Upper lobe of left lung (tissue), 6 donors: ENCODE data around the gene CTSE. TPM values are rescaled to one million over a fixed set of nuclear protein-coding genes. Genes with fewer than 3 reads are reported as not detected.
"Not testable (repeated sequence)": the region's sequence is repeated elsewhere in the genome, so short reads cannot be mapped to it uniquely, and the experiment has no call there.

Experiments used
- ATAC-seq, 2 donors: fragments of 200-7000 bp; cut with Tn5 transposase; one replicate each; pipeline ENCODE4 v1.9.1; 2022; ENCODE audit warnings: mild to moderate bottlenecking in 2 of 2, moderate library complexity in 2 of 2; ENCODE audit not compliant: low FRiP score in 2 of 2
- DNase-seq, 2 donors: peaks; one replicate each; pipeline ENCODE4 v3.0.0-alpha.2; 2019 to 2020
- H3K27ac ChIP-seq, 4 donors: fragments of 200-600 bp; sonication (generic); one replicate each; pipeline ENCODE4 v1.5.1; 2016 to 2019
- H3K27me3 ChIP-seq, 4 donors: fragments of 200-600 bp; sonication (generic); one replicate each; pipeline ENCODE4 v1.5.1; 2017 to 2019
- H3K36me3 ChIP-seq, 4 donors: fragments of 200-600 bp; sonication (generic); one replicate each; pipeline ENCODE4 v1.5.1; 2016 to 2019
- H3K4me1 ChIP-seq, 4 donors: fragments of 200-600 bp; sonication (generic); one replicate each; pipeline ENCODE4 v1.5.1; 2018 to 2019
- H3K4me3 ChIP-seq, 4 donors: fragments of 200-600 bp; sonication (generic); one replicate each; pipeline ENCODE4 v1.5.1; 2017 to 2019; ENCODE audit warnings: mild to moderate bottlenecking in 2 of 4, moderate library complexity in 1 of 4
- H3K9me3 ChIP-seq, 4 donors: fragments of 200-600 bp; sonication (generic); one replicate each; pipeline ENCODE4 v1.5.1; 2018 to 2019
- CTCF ChIP-seq, 6 experiments: fragments of 450-650 bp in 4 of 6; fragments of 200-600 bp in 2 of 6; sonication (generic) in 2 of 6; IDR thresholded peaks; one replicate each; pipeline ENCODE4 v1.5.1; 2016 to 2019; ENCODE audit warnings: antibody characterized with exemption in 6 of 6
- EP300 ChIP-seq, 4 donors: sonication (generic); formaldehyde crosslinking; IDR thresholded peaks; one replicate each; pipeline ENCODE4 v1.5.1; 2017; ENCODE audit warnings: antibody characterized with exemption in 4 of 4, control low read depth in 2 of 4
- POLR2A ChIP-seq, 4 donors: fragments of 450-650 bp; IDR thresholded peaks; one replicate each; pipeline ENCODE4 v1.5.1; 2016 to 2017; ENCODE audit warnings: antibody characterized with exemption in 4 of 4, mild to moderate bottlenecking in 2 of 4
- POLR2AphosphoS5 ChIP-seq, 2 donors: sonication (generic); formaldehyde crosslinking; IDR thresholded peaks; one replicate each; pipeline ENCODE4 v1.5.1; 2017; ENCODE audit warnings: antibody characterized with exemption in 2 of 2
- WGBS, 2 donors: methylation state at CpG; one replicate each; pipeline ENCODE4 v1.1.5; 2017 to 2018; 5-methylcytosine and 5-hydroxymethylcytosine counted together
- total RNA-seq, 6 donors: library from RNA; depleted of rRNA in 4 of 6; stranded (reverse); fragments of >200 nt in 4 of 6; gene quantifications; one replicate each; pipeline versions ENCODE4 v1.1.0 to v1.2.1, GENCODE V29; 2016 to 2021
- donor health status: DM: no; HTN: no; CAD: no; lungs with moderate emphysema.
- donor health status: DM: no; HTN: yes; CAD: no; lungs with severe emphysema.

CTSE gene
- total RNA-seq, 6 donors from 2014 or later, result 34.6 to 132 (median 106) TPM

GRCh38 chr1:206066479-206067171, 42.9 kb upstream of the CTSE start:
- ATAC-seq, result peak in 1 of 2 donors; percentile 48
- no peak for TF ChIP-seq CTCF (IDR thresholded peaks at IDR 0.05)
- TF ChIP-seq POLR2A (IDR thresholded peaks at IDR 0.05), result no peak
- TF ChIP-seq EP300 (IDR thresholded peaks at IDR 0.05), result no peak
- no peak for TF ChIP-seq POLR2AphosphoS5 (IDR thresholded peaks at IDR 0.05)
- Histone ChIP-seq H3K27ac (no peak overlapping the region), H3K36me3 (no peaks in the 10 kb centered on the region), H3K27me3 (no peaks in the 10 kb centered on the region), H3K4me3 (no peak overlapping the region), H3K9me3 (no peaks in the 10 kb centered on the region), H3K4me1 (peaks cover 0 to 18% (median 8%) of the 10 kb centered on the region in 4 donors)
- WGBS, 2 donors, result 64 to 74% methylated on average over 5 of the region's 6 CpGs
- peak in 1 of 2 donors; percentile 36 for DNase-seq

DNA sequence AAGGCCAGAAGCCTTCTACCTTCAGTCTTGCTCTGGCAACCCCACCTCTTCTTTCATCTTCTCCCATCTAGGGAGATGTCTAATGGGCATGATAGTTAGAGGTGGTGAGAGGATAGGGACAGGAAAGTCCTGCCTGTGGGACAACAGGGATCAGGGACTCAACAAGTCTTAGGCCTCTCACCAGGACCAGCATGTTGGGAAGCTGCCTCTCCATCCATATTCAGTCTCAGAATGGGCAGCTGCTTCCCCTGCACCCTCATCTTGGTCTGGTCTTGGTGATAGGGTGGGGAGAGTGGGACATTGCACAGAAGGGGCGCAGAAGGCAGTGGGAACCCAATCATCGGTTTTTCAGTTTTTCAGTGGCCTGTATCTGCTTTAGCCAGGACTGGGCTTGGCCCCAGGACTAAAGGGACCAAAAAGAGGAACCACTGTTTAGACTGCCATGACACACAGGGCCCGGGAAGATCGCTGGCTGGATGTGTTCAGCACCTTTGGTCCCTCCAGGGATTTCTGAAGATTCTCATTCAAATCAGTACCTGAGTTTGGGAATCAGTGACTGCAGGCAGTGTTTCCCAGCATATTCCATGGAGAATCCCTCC, 42.0 kb upstream of the CTSE start:
- Histone ChIP-seq H3K36me3 (no peaks in the 10 kb centered on the region), H3K4me3 (no peak overlapping the region), H3K27me3 (no peaks in the 10 kb centered on the region), H3K9me3 (no peaks in the 10 kb centered on the region), H3K27ac (no peak overlapping the region), H3K4me1 (peaks cover 0 to 18% (median 8%) of the 10 kb centered on the region in 4 donors)
- 81 to 86% methylated on average over 4 of the region's 4 CpGs for WGBS, 2 donors
- TF ChIP-seq POLR2A (IDR thresholded peaks at IDR 0.05), result no peak
- no peak for TF ChIP-seq CTCF (IDR thresholded peaks at IDR 0.05)
- TF ChIP-seq EP300 (IDR thresholded peaks at IDR 0.05), result no peak
- TF ChIP-seq POLR2AphosphoS5 (IDR thresholded peaks at IDR 0.05), result no peak
- DNase-seq (no peak), ATAC-seq (peak in 1 of 2 donors; percentile 36)

GRCh38 chr1:206064501-206064900, 40.8 kb upstream of the CTSE start:
- not testable (repeated sequence) for H3K27me3 ChIP-seq, ATAC-seq, H3K36me3 ChIP-seq, H3K9me3 ChIP-seq, H3K4me3 ChIP-seq, H3K27ac ChIP-seq
- WGBS, 2 donors, result 90 to 98% methylated on average over 7 to 9 of the region's 25 CpGs
- peak in 1 of 2 donors; percentile 50 for DNase-seq
- peaks cover 0 to 18% (median 8%) of the 10 kb centered on the region in 4 donors for H3K4me1 ChIP-seq

DNA sequence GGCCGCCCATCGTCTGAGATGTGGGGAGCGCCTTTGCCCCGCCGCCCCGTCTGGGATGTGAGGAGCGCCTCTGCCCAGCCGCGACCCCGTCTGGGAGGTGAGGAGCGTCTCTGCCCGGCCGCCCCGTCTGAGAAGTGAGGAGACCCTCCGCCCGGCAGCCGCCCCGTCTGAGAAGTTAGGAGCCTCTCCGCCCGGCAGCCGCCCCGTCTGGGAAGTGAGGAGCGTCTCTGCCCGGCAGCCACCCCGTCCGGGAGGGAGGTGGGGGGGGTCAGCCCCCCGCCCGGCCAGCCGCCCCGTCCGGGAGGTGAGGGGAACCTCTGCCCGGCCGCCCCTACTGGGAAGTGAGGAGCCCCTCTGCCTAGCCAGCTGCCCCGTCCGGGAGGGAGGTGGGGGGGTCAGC, 40.3 kb upstream of the CTSE start:
- H3K4me3 ChIP-seq, H3K27me3 ChIP-seq, ATAC-seq, H3K27ac ChIP-seq, H3K9me3 ChIP-seq, H3K36me3 ChIP-seq: not testable (repeated sequence)
- peaks cover 0 to 18% (median 8%) of the 10 kb centered on the region in 4 donors for H3K4me1 ChIP-seq
- 93% methylated on average over 16 of the region's 35 CpGs; no CpG with 5 or more reads in 1 of the 2 donors for WGBS, 2 donors
- DNase-seq, result peak in 1 of 2 donors; percentile 74

DNA sequence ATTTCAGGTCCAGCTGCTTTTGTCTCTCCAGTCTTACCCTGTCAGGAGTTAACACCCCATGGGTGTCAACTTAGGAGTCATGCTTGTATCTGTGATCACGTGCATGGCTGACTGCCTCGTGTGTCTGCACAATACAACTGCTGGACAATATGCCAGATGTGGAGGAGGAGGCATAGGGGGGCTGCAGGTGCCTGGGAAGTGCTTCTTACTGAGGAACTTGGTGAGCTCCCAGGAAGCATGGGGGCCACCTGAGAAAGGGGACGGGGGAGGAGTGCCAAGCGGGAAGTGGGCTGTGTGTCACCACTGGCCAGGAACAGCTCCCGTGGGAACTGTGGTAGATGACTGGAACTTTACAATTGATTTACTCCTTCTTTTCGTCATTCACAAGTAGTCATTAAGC, 38.8 kb upstream of the CTSE start:
- Histone ChIP-seq H3K4me1 (peaks cover 0 to 9% (median 5%) of the 10 kb centered on the region in 4 donors), H3K27ac (no peak overlapping the region), H3K36me3 (no peaks in the 10 kb centered on the region), H3K27me3 (no peaks in the 10 kb centered on the region), H3K4me3 (no peak overlapping the region), H3K9me3 (no peaks in the 10 kb centered on the region)
- 85% methylated on average over 6 of the region's 6 CpGs for WGBS, 2 donors
- no peak for DNase-seq
- ATAC-seq, result no peak
- TF ChIP-seq EP300 (IDR thresholded peaks at IDR 0.05) (no peak), POLR2AphosphoS5 (IDR thresholded peaks at IDR 0.05) (no peak), CTCF (IDR thresholded peaks at IDR 0.05) (no peak), POLR2A (IDR thresholded peaks at IDR 0.05) (no peak)

- Histone ChIP-seq H3K27ac (no peak overlapping the region), H3K4me3 (no peak overlapping the region), H3K9me3 (no peaks in the 10 kb centered on the region), H3K4me1 (no peaks in the 10 kb centered on the region), H3K36me3 (no peaks in the 10 kb centered on the region), H3K27me3 (no peaks in the 10 kb centered on the region)
- DNase-seq, result no peak
- WGBS, 2 donors, result 95 to 97% methylated on average over 3 of the region's 3 CpGs
- no peak for TF ChIP-seq POLR2AphosphoS5 (IDR thresholded peaks at IDR 0.05)
- TF ChIP-seq POLR2A (IDR thresholded peaks at IDR 0.05), result no peak
- no peak for TF ChIP-seq EP300 (IDR thresholded peaks at IDR 0.05)
- no peak for TF ChIP-seq CTCF (IDR thresholded peaks at IDR 0.05)
- ATAC-seq, result no peak
Observed at GRCh38 chr1:206060844-206061243, 37.1 kb upstream of the CTSE start.
